ENCODE data around the gene CARMIL1.

DNA sequence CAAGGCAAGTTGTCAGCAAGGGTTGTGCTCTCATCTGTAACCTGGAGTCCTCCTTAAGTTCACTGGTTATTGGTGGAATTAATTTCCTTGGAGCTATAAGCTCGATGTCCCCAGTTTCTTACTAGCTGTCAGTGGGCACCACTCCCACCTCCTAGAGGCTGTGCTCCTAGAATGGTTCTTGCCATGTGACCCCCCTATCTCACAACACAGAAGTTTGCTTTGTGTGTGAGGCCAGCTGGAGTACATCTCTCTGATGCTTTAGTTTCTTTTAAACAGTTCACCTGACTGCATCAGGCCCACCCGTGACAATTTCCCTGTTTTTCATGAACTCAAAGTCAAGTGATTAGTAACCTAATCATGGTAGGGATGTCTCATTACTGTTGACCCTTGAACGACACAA, 193.7 kb downstream of the CARMIL1 start:
- TF ChIP-seq, protein P1, sequence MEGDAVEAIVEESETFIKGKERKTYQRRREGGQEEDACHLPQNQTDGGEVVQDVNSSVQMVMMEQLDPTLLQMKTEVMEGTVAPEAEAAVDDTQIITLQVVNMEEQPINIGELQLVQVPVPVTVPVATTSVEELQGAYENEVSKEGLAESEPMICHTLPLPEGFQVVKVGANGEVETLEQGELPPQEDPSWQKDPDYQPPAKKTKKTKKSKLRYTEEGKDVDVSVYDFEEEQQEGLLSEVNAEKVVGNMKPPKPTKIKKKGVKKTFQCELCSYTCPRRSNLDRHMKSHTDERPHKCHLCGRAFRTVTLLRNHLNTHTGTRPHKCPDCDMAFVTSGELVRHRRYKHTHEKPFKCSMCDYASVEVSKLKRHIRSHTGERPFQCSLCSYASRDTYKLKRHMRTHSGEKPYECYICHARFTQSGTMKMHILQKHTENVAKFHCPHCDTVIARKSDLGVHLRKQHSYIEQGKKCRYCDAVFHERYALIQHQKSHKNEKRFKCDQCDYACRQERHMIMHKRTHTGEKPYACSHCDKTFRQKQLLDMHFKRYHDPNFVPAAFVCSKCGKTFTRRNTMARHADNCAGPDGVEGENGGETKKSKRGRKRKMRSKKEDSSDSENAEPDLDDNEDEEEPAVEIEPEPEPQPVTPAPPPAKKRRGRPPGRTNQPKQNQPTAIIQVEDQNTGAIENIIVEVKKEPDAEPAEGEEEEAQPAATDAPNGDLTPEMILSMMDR (IDR thresholded peaks at IDR 0.05 in 8 of 11, conservative IDR thresholded peaks at IDR 0.05 in 3 of 11) = no peak
- TF ChIP-seq POLR2A (IDR thresholded peaks at IDR 0.05) = no peak

Data from spleen (tissue), 7 donors.